Midbrain (tissue), 1 donor: ENCODE data around the gene TDRD7.

Experiments used
- DNase-seq: peaks from one replicate; lab custom pipeline; 2025; lab: John Stamatoyannopoulos, UW

TDRD7 gene

DNA sequence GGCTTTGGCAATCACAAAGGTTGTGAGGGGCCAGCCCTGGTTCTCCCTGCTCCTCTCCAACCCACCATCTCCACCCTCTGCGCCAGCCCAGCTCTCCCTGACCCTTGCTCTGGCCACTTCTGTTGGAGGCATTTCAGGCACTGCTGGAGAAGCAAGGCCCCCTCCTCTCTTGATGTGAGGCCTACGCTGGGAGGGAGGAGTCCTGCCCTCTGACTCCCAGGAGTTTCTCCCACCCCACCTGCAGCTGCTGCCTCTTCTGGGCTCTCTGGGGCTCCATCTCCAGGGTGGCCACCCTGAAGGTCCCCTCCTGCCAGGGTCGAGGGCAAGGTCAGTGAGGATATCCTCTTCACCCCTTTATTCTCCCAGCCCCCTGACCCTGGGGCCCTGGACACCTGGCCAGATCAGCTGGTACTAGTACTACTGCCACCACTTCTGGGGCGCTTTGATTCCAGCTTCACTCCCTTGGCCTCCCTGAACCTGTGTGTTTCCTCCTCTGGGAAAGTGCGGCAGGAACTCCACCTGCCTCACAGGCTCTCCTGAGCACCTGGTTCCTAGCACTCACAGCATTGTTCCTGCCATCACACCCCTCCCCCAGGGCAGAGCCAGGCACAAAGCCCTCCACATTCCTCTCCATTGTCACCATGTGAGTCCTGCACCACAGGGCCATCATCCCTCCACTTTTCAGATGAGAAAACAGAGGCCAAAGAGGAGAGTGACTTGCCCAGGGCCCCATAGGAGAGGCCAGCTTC, 23.8 kb upstream of the TDRD7 start:
- DNase-seq = no peak

GRCh38 chr9:97388721-97389238, 23.1 kb upstream of the TDRD7 start:
- no peak for DNase-seq

GRCh38 chr9:97389249-97389648, 22.6 kb upstream of the TDRD7 start:
- DNase-seq = no peak

DNA sequence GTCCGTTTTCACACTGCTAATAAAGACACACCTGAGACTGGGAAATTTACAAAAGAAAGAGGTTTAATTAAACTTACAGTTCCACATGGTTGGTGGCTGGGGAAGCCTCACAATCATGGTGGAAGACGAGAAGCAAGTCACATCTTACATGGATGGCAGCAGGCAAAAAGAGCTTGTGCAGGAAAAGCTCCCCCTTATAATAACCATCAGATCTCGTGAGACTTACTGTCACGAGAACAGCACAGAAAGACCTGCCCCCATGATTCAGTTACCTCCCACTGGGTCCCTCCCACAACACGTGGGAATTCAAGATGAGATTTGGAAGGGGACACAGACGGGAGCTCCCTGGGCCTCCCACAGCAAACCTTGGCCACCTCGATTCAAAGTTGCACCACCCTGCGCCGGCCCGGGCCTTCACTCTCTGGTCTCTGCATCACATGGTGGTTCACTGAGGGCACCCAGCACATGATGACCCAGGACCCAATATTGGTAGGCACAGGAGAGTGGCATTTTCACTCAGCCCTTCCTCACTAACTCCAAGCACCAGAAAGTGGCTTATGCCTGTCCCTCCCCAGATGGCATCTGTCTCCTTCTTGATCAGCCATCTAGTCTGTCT, 21.0 kb upstream of the TDRD7 start:
- no peak for DNase-seq

GRCh38 chr9:97394881-97395280, 17.0 kb upstream of the TDRD7 start:
- DNase-seq = no peak

- no peak for DNase-seq
These were observed 16.2 kb upstream of the TDRD7 start for GRCh38 chr9:97395745-97396144.

- no peak for DNase-seq
These were observed 15.6 kb upstream of the TDRD7 start for GRCh38 chr9:97396256-97396655.

DNA sequence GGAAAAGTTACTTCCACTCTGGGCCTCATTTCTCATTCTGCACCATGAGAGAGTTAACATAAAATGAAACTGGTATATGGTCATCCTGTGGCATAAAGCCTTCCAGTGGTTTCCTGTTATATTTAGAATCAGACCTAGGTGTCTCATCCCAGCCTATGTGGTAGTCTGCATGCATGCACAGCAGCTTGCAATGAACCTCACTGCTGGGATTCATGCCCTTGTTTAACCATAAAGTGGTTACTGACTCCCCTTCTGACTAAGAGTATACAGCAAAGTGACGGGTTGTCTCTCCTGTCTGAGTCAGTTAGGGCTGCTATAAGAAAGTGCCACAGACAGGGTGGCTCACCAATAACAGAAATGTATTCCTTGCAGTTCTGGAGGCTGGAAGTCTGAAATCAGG, 14.7 kb upstream of the TDRD7 start:
- no peak for DNase-seq

DNA sequence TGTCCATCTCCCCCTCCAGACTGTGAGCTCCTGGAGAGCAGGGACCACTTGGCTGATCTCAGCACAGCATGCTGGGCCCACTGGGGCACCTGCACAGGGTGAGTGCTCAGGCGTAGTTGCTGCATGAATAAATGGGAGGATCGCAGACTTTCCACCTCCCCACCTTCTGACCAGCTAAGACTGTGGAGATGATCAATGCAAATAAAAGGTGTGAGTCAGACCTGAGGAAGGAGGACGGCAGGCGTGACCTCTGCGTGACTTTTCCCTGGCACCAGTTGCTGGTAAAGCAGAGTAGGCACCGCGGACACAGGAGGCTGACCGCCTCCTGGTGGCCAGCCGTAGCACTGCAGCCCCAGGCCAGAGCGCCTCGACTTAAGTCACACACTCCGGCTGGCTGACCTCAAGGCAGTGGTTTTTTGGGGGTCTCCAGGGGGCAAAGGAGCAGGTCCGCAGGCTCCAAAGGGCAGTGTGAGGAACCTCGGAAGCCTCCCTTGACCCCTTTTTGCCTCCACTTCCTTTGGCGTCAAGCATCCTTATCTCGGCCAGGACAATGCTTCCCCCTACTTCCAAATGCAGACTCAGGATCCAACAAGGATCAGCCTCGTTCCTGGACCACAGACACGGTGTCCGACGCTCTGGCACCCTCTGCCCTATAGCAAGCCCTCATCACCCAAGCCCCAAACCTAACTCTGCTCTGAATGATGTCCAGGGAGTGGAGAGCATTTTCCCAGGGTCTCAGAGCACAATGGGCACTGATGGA, 12.7 kb upstream of the TDRD7 start:
- peak; percentile 26 for DNase-seq

DNA sequence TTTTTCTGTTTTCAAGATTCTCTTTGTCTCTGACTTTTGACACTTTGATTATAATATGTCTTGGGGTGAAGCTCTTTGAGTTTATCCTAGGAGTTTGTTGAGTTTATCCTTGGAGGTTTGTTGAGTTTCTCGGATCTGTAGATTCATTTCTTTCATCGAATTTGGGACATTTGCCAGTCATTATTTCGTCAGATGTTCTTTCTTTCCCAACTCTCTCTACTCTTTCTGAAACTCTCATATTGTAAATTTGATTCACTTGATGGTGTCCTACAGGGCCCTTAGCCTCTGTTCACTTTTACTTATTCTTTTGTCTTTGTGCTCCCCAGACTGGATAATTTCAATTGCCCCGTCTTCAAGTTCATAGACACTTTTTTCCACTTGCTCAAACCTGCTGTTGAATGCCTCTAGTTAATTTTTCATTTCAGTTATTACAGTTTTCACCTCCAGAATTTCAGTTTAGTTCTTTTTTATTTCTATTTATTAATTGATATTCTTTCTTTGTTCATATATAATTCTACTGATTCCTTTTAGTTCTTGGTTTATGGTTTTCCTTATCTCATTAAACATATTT, 8.1 kb upstream of the TDRD7 start:
- DNase-seq = no peak

DNA sequence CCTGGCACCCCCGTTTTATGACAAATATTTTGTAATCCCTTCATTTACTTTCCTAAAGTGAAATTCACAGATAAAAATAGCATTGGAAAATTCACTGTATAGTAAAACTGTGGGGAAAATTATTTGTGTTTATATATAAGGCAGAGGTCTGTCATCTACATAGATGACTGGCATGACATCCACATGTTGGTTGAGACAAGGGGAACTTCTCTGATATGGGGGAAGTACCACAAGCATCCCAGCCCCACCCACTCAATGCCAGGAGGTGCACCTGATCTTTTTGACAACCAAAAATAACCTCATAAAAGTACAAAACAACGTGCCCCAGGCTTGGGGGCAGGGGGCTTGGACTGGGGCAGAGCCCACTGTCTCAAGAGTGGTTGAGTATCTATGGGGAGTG, 6.3 kb upstream of the TDRD7 start:
- DNase-seq = no peak

- DNase-seq = no peak
These were observed 5.2 kb upstream of the TDRD7 start for GRCh38 chr9:97406620-97407177.

- no peak for DNase-seq
These were observed 3.3 kb upstream of the TDRD7 start for GRCh38 chr9:97408562-97408961.

DNA sequence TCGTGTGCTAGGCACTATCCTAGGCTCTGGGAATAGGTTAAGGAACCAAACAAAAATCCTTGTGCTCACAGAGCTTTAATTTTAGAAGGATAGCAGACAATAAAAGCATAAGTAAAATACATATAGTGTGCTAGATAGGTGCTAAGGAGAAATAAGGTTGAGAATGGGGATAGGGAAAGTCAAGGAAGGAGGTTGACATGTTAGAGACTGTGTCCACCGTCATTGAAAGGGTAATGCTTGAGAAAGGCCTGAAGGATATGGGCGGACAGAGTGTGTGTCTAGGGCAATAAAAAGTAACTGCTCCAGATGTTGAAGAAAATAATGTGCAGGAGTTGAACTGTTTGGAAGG, 482 bp upstream of the TDRD7 start:
- no peak for DNase-seq

- peak; percentile 13 for DNase-seq
These were observed 910 bp downstream of the TDRD7 start for GRCh38 chr9:97412626-97413385.

- DNase-seq = no peak
These were observed 1.6 kb downstream of the TDRD7 start for GRCh38 chr9:97413462-97413861.

- DNase-seq = no peak
These were observed 3.2 kb downstream of the TDRD7 start for GRCh38 chr9:97415146-97415545.

DNA sequence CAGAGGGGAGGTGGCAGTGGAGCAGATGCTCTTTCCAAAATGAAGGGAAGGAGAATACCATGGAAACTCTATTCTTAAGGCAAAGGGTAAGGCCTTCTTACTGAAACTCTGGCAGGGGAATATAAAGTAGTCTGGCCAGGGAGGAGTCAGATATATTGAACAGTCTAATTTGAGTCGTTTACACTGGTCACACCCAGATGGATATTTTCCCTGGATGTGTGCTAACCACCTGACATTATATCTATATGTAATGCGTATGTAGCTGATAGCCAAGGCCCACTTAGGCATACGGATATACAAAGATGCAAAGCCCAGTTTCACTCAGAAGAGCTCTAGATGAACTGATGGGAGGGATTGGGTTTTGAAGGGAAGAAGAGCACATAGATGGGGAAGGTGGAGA, 7.0 kb downstream of the TDRD7 start:
- no peak for DNase-seq

- no peak for DNase-seq
These were observed 7.5 kb downstream of the TDRD7 start for GRCh38 chr9:97419309-97419867.

DNA sequence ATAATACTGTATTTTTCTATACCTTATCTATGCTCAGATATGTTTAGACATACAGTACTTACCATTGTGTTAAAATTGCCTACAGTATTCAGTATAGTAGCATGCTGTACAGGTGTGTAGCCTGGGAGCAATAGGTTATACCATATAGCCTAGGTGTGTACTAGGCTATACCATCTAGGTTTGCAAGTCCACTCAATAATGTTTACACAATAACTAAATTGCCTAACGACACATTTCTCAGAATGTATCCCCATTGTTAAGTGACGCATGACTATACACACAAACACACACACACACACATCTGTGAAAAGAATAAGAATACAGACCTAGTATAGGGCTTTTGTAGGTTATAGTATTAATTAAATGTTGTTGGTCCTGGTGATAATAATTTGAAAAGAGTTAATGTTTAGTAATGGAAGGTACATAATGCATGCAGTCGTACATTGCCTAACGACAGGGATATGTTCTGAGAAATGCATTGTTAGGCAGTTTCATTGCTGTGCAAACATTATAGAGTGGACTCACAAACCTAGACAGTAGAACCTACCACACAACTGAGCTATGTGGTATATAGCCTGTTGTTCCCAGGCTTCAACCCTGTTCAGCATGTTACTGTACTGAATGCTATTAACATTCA, 13.6 kb downstream of the TDRD7 start:
- DNase-seq = no peak

- DNase-seq = no peak
These were observed 14.1 kb downstream of the TDRD7 start for GRCh38 chr9:97425973-97426336.
